ENCODE data around the gene INTS15. TPM values are rescaled to one million over a fixed set of nuclear protein-coding genes. Genes with fewer than 3 reads are reported as not detected.

Gene INTS15
- total and polyA plus RNA-seq, 9 of the 15 experiments (the other 6 are each of a cell fraction or from before 2014, with no cell fraction given) = 0.52 to 28.9 (median 11.6) TPM

- TF ChIP-seq ATF6 (CRISPR knock-in tag; IDR thresholded peaks at IDR 0.05) = 0 out of 2 replicates have a peak, but pooled peaks have one; percentile 37
- no peak for TF ChIP-seq BCOR (IDR thresholded peaks at IDR 0.05)
- peak; percentile 69 for TF ChIP-seq CTBP1 (IDR thresholded peaks at IDR 0.05; ENCODE audit: borderline replicate concordance)
- TF ChIP-seq NKRF (IDR thresholded peaks at IDR 0.05; ENCODE audit: borderline replicate concordance) = peak; percentile 40; the same call in 1 of the 2 replicates
- peak; percentile 57 for TF ChIP-seq CXXC5 (CRISPR knock-in tag; IDR thresholded peaks at IDR 0.05)
- no peak for TF ChIP-seq ZBTB2 (IDR thresholded peaks at IDR 0.05)
- no peak for TF ChIP-seq NR4A1 (CRISPR knock-in tag; IDR thresholded peaks at IDR 0.05)
- peak; percentile 22; the same call in 1 of the 2 replicates for TF ChIP-seq NR4A1 (tag; IDR thresholded peaks at IDR 0.05)
- TF ChIP-seq THAP12 (CRISPR knock-in tag; IDR thresholded peaks at IDR 0.05) = peak; percentile 89
- peak; percentile 84 for TF ChIP-seq SPI1 (IDR thresholded peaks at IDR 0.05; ENCODE audit: borderline replicate concordance, low read depth, low read length)
- 0 out of 2 replicates have a peak, but pooled peaks have one; percentile 64 for TF ChIP-seq KLF6 (CRISPR knock-in tag; IDR thresholded peaks at IDR 0.05; ENCODE audit: borderline replicate concordance)
- TF ChIP-seq L3MBTL2 (IDR thresholded peaks at IDR 0.05) = peak; percentile 57
- no peak for TF ChIP-seq YBX1 (IDR thresholded peaks at IDR 0.05)
- TF ChIP-seq ARID1B (IDR thresholded peaks at IDR 0.05) = no peak
- peak in 1 of 3 experiments; percentile 19 for TF ChIP-seq YY1 (IDR thresholded peaks at IDR 0.05; ENCODE audit: borderline replicate concordance in 1 of 3, control insufficient read depth in 1 of 3, extremely low read depth in 1 of 3, insufficient read depth in 3 of 3, insufficient read length in 1 of 3, insufficient replicate concordance in 2 of 3, low read depth in 1 of 3, low read length in 2 of 3)
- TF ChIP-seq ZNF395 (CRISPR knock-in tag; IDR thresholded peaks at IDR 0.05) = peak; percentile 62; the same call in 1 of the 2 replicates
- no peak for TF ChIP-seq ETV6 (IDR thresholded peaks at IDR 0.05; ENCODE audit: borderline replicate concordance in 1 of 2, low read depth in 2 of 2, low read length in 1 of 2)
- no peak for TF ChIP-seq ETV6 (CRISPR knock-in tag; IDR thresholded peaks at IDR 0.05; ENCODE audit: borderline replicate concordance)
Measured at GRCh38 chr7:6637544-6638229, 47.9 kb downstream of the INTS15 start (continued).

Data from K562 (cell line).